K562 (cell line): ENCODE measurements around the gene TRIM69. TPM values are rescaled to one million over a fixed set of nuclear protein-coding genes. Genes with fewer than 3 reads are reported as not detected.
A peak's percentile ranks its signal among the peaks of the same experiment; 100 is the strongest.

ENCODE experiments used
- ASH1L ChIP-seq: fragments of 450-650 bp; IDR thresholded peaks from 2 replicates; pipeline ENCODE4 v1.6.1; 2018; ENCODE audit warnings: borderline replicate concordance, mild to moderate bottlenecking, low read depth; ENCODE audit not compliant: partially characterized antibody
- CBX1 ChIP-seq: sonication (generic); IDR thresholded peaks from 2 replicates; pipeline ENCODE4 v1.6.1; 2016; ENCODE audit warnings: antibody characterized with exemption, low read depth, mild to moderate bottlenecking
- CHD1 ChIP-seq: fragments of 200-600 bp; sonication (generic); IDR thresholded peaks from one replicate; pipeline ENCODE4 v1.6.1; 2012; ENCODE audit warnings: mild to moderate bottlenecking, moderate library complexity, low read length, inconsistent platforms
- CTCFL ChIP-seq: IDR thresholded peaks from 2 replicates; pipeline ENCODE4 v1.6.1; 2011; ENCODE audit warnings: borderline replicate concordance, low read depth, mild to moderate bottlenecking, moderate library complexity, low read length; ENCODE audit not compliant: insufficient read depth, poor library complexity, severe bottlenecking
- CUX1 ChIP-seq: fragments of 200-800 bp; sonication (Bioruptor generic); IDR thresholded peaks from 2 replicates; pipeline ENCODE4 v1.6.1; 2016; ENCODE audit warnings: missing genetic modification characterization, missing compliant biosample characterization
- DLX4 ChIP-seq: fragments of 250-450 bp; sonication (Bioruptor Pico); IDR thresholded peaks from 2 replicates; pipeline ENCODE4 v1.6.1; 2021; ENCODE audit warnings: mild to moderate bottlenecking
- DMBX1 ChIP-seq: fragments of 250-450 bp; sonication (Bioruptor Pico); IDR thresholded peaks from 2 replicates; pipeline ENCODE4 v1.8.0; 2022; ENCODE audit warnings: inconsistent platforms, mild to moderate bottlenecking, moderate library complexity, borderline replicate concordance
- EGR1 ChIP-seq: fragments of 450-650 bp; conservative IDR thresholded peaks from 2 replicates; pipeline ENCODE4 v1.6.1; 2017; ENCODE audit warnings: mild to moderate bottlenecking
- SMAD4 ChIP-seq: fragments of 250-450 bp; sonication (Bioruptor Pico); conservative IDR thresholded peaks from 2 replicates; pipeline ENCODE4 v1.8.0; 2021; ENCODE audit warnings: inconsistent platforms, mild to moderate bottlenecking, moderate library complexity
- TSHZ1 ChIP-seq: fragments of 250-450 bp; sonication (Bioruptor Pico); IDR thresholded peaks from 2 replicates; pipeline ENCODE4 v1.4.0; 2020; ENCODE audit warnings: mild to moderate bottlenecking, moderate library complexity
- ZNF277 ChIP-seq: fragments of 250-450 bp; sonication (Bioruptor Pico); IDR thresholded peaks from 2 replicates; pipeline ENCODE4 v1.8.0; 2022; ENCODE audit warnings: inconsistent platforms, mild to moderate bottlenecking, moderate library complexity, borderline replicate concordance
- ZNF766 ChIP-seq: fragments of 200-800 bp; sonication (Bioruptor generic); conservative IDR thresholded peaks from 2 replicates; pipeline ENCODE4 v1.6.1; 2016; ENCODE audit warnings: missing genetic modification characterization, missing compliant biosample characterization
- polyA plus RNA-seq, 8 experiments: library from polyadenylated mRNA; depleted of rRNA in 4 of 8; stranded (reverse) in 5 of 8; unstranded in 3 of 8; fragments of >200 nt; fragmentation: Nextera tagmentation in 2 of 8; fragmentation: Illumina TruSeq in 1 of 8; extraction: Ambion mirVana in 2 of 8; extraction: Trizol in 1 of 8; gene quantifications; 2 replicates each; pipeline versions ENCODE4 v1.2.1 to v1.2.3, GENCODE V29; 2011 to 2014; ENCODE audit warnings: inconsistent platforms in 1 of 8, missing spikeins in 1 of 8
- total RNA-seq, 7 experiments: library from RNA; depleted of rRNA in 6 of 7; stranded (reverse); fragments of >200 nt in 6 of 7; fragmentation: Illumina TruSeq in 2 of 7; extraction: Trizol in 2 of 7; gene quantifications; 2 replicates each; pipeline versions ENCODE4 v1.2.1 to v1.2.3, GENCODE V29; 2011 to 2021; ENCODE audit warnings: low replicate concordance in 1 of 7

TRIM69 gene
- total and polyA plus RNA-seq, 9 of the 15 experiments (the other 6 are each of a cell fraction or from before 2014, with no cell fraction given): 1.0 to 4.3 (median 2.3) TPM

GRCh38 chr15:44726568-44727484 lies 9.5 kb upstream of the TRIM69 start (continued):
- TF ChIP-seq ZNF277 (CRISPR knock-in tag) (no peak), TSHZ1 (no peak), ASH1L (no peak), CHD1 (no peak), DLX4 (CRISPR knock-in tag) (peak; percentile 85), CBX1 (peak; percentile 88), ZNF766 (CRISPR knock-in tag) (no peak), EGR1 (no peak), DMBX1 (CRISPR knock-in tag) (peak; percentile 23), CUX1 (CRISPR knock-in tag) (no peak), CTCFL (no peak), SMAD4 (CRISPR knock-in tag) (peak; percentile 37; the same call in 1 of the 2 replicates)
